Measurements from ENCODE around the gene RPS15. TPM values are rescaled to one million over a fixed set of nuclear protein-coding genes. Genes with fewer than 3 reads are reported as not detected.

The RPS15 gene
- total RNA-seq, 6 experiments from 2014 or later, result 1,047 to 1,358 (median 1,277) TPM

GRCh38 chr19:1420590-1420989 is 17.6 kb upstream of the RPS15 start:
- Mint-ChIP-seq H3K4me1 (ENCODE audit: low read depth) (peaks cover 17% of the 10 kb centered on the region), H3K36me3 (ENCODE audit: low read depth) (peaks cover 22% of the 10 kb centered on the region)

GRCh38 chr19:1421218-1421957 is 16.8 kb upstream of the RPS15 start:
- H3K4me1 Mint-ChIP-seq (ENCODE audit: low read depth), result peaks cover 9% of the 10 kb centered on the region
- H3K36me3 Mint-ChIP-seq (ENCODE audit: low read depth), result peaks cover 22% of the 10 kb centered on the region
- no peaks in the 10 kb centered on the region for H3K9me3 Mint-ChIP-seq
- H3K4me3 Mint-ChIP-seq, result no peak overlapping the region
- TF ChIP-seq CTCF (IDR thresholded peaks at IDR 0.05), result no peak
- H3K27me3 Mint-ChIP-seq (ENCODE audit: insufficient read depth), result no peaks in the 10 kb centered on the region; the same call in 1 of the 2 replicates
- DNase-seq, result no peak
- no peak overlapping the region for H3K27ac Mint-ChIP-seq

More at GRCh38 chr19:1420590-1420989, 17.6 kb upstream of the RPS15 start:
- no peak overlapping the region for H3K4me3 Mint-ChIP-seq
- no peaks in the 10 kb centered on the region for H3K9me3 Mint-ChIP-seq
- DNase-seq, result no peak
- no peak overlapping the region for H3K27ac Mint-ChIP-seq
- H3K27me3 Mint-ChIP-seq (ENCODE audit: insufficient read depth), result no peaks in the 10 kb centered on the region; the same call in 1 of the 2 replicates
- TF ChIP-seq CTCF (IDR thresholded peaks at IDR 0.05), result no peak

- no peak for DNase-seq
- Mint-ChIP-seq H3K9me3 (no peaks in the 10 kb centered on the region), H3K36me3 (ENCODE audit: low read depth) (peaks cover 22% of the 10 kb centered on the region), H3K27me3 (ENCODE audit: insufficient read depth) (no peaks in the 10 kb centered on the region; the same call in 1 of the 2 replicates), H3K27ac (no peak overlapping the region), H3K4me3 (no peak overlapping the region), H3K4me1 (ENCODE audit: low read depth) (peaks cover 7% of the 10 kb centered on the region)
- no peak for TF ChIP-seq CTCF (IDR thresholded peaks at IDR 0.05)
Measured at GRCh38 chr19:1421958-1422305, 16.3 kb upstream of the RPS15 start.

- H3K27me3 Mint-ChIP-seq (ENCODE audit: insufficient read depth), result no peaks in the 10 kb centered on the region; the same call in 1 of the 2 replicates
- no peak for TF ChIP-seq CTCF (IDR thresholded peaks at IDR 0.05)
- H3K27ac Mint-ChIP-seq, result no peak overlapping the region
Measured at GRCh38 chr19:1422360-1422759, 15.8 kb upstream of the RPS15 start.

GRCh38 chr19:1422943-1423342 is 15.3 kb upstream of the RPS15 start:
- no peak for DNase-seq
- no peaks in the 10 kb centered on the region for H3K4me1 Mint-ChIP-seq (ENCODE audit: low read depth)
- no peak overlapping the region for H3K27ac Mint-ChIP-seq
- H3K4me3 Mint-ChIP-seq, result no peak overlapping the region
- H3K9me3 Mint-ChIP-seq, result no peaks in the 10 kb centered on the region
- H3K36me3 Mint-ChIP-seq (ENCODE audit: low read depth), result peaks cover 18% of the 10 kb centered on the region
- no peak for TF ChIP-seq CTCF (IDR thresholded peaks at IDR 0.05)
- no peaks in the 10 kb centered on the region; the same call in 1 of the 2 replicates for H3K27me3 Mint-ChIP-seq (ENCODE audit: insufficient read depth)

More at GRCh38 chr19:1422360-1422759, 15.8 kb upstream of the RPS15 start:
- Mint-ChIP-seq H3K4me3 (no peak overlapping the region), H3K36me3 (ENCODE audit: low read depth) (peaks cover 22% of the 10 kb centered on the region), H3K9me3 (no peaks in the 10 kb centered on the region), H3K4me1 (ENCODE audit: low read depth) (peaks cover 4% of the 10 kb centered on the region)
- DNase-seq, result no peak
